GM12878 (cell line): Measurements from ENCODE around the gene GIPC3. TPM values are rescaled to one million over a fixed set of nuclear protein-coding genes. Genes with fewer than 3 reads are reported as not detected.

ENCODE experiments used
- LARP7 ChIP-seq: fragments of 450-650 bp; IDR thresholded peaks from 2 replicates; pipeline ENCODE4 v1.6.1; 2017; ENCODE audit warnings: mild to moderate bottlenecking
- ZBTB11 ChIP-seq: fragments of 450-650 bp; formaldehyde crosslinking; IDR thresholded peaks from 2 replicates; pipeline ENCODE4 v1.5.0; 2022; ENCODE audit warnings: mild to moderate bottlenecking, missing genetic modification characterization
- ZBTB40 ChIP-seq: fragments of 450-650 bp; IDR thresholded peaks from 2 replicates; pipeline ENCODE4 v1.6.1; 2016; ENCODE audit warnings: mild to moderate bottlenecking, moderate library complexity, borderline replicate concordance
- polyA plus RNA-seq, 11 experiments: library from polyadenylated mRNA; depleted of rRNA in 4 of 11; unstranded in 6 of 11; stranded (reverse) in 5 of 11; fragments of >200 nt; fragmentation: Nextera tagmentation in 4 of 11; fragmentation: Illumina TruSeq in 1 of 11; extraction: Ambion mirVana in 4 of 11; extraction: Trizol in 1 of 11; gene quantifications; 1 replicate in 1 of 11; 2 replicates in 10 of 11; pipeline versions ENCODE4 v1.2.1 to v1.2.3, GENCODE V29; 2011 to 2016; ENCODE audit warnings: inconsistent platforms in 2 of 11, missing spikeins in 2 of 11, low read depth in 1 of 11
- total RNA-seq, 4 experiments: library from RNA; depleted of rRNA in 3 of 4; stranded (reverse); fragments of >200 nt in 3 of 4; fragmentation: Illumina TruSeq in 1 of 4; extraction: Trizol in 1 of 4; gene quantifications; 2 replicates each; pipeline versions ENCODE4 v1.2.1 to v1.2.3, GENCODE V29; 2013 to 2021
- TF ChIP-seq, protein P1 (sequence below): IDR thresholded peaks from 2 replicates; pipeline ENCODE4 v1.6.1; 2012; ENCODE audit warnings: mild to moderate bottlenecking, low read depth, low read length

GIPC3 gene
- total and polyA plus RNA-seq, 10 of the 15 experiments (the other 5 are each of a cell fraction or from before 2014, with no cell fraction given): not detected

- TF ChIP-seq ZBTB11 (CRISPR knock-in tag): no peak
- TF ChIP-seq LARP7: no peak
- TF ChIP-seq ZBTB40: no peak
- TF ChIP-seq, protein P1, sequence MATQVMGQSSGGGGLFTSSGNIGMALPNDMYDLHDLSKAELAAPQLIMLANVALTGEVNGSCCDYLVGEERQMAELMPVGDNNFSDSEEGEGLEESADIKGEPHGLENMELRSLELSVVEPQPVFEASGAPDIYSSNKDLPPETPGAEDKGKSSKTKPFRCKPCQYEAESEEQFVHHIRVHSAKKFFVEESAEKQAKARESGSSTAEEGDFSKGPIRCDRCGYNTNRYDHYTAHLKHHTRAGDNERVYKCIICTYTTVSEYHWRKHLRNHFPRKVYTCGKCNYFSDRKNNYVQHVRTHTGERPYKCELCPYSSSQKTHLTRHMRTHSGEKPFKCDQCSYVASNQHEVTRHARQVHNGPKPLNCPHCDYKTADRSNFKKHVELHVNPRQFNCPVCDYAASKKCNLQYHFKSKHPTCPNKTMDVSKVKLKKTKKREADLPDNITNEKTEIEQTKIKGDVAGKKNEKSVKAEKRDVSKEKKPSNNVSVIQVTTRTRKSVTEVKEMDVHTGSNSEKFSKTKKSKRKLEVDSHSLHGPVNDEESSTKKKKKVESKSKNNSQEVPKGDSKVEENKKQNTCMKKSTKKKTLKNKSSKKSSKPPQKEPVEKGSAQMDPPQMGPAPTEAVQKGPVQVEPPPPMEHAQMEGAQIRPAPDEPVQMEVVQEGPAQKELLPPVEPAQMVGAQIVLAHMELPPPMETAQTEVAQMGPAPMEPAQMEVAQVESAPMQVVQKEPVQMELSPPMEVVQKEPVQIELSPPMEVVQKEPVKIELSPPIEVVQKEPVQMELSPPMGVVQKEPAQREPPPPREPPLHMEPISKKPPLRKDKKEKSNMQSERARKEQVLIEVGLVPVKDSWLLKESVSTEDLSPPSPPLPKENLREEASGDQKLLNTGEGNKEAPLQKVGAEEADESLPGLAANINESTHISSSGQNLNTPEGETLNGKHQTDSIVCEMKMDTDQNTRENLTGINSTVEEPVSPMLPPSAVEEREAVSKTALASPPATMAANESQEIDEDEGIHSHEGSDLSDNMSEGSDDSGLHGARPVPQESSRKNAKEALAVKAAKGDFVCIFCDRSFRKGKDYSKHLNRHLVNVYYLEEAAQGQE: no peak
Measured at GRCh38 chr19:3595521-3596061, 10.3 kb downstream of the GIPC3 start (continued).
